ENCODE measurements around the gene MIEF1.

The MIEF1 gene

GRCh38 chr22:39469681-39470450, 32.2 kb upstream of the MIEF1 start:
- Histone ChIP-seq H3K9ac (ENCODE audit: low read length) (no peak overlapping the region), H3K27ac (ENCODE audit: low read length, poor library complexity, severe bottlenecking) (no peak overlapping the region), H3K14ac (ENCODE audit: low read length in 2 of 2) (peak overlapping the region in 1 of 2 experiments; percentile 63), H3K36me3 (ENCODE audit: control insufficient read depth in 1 of 2, insufficient read depth in 2 of 2, low read depth in 1 of 2, low read length in 2 of 2) (no peaks in the 10 kb centered on the region), H3K4ac (ENCODE audit: low read depth in 1 of 2, low read length in 2 of 2) (peak overlapping the region; percentile 46 to 62), H3K23ac (ENCODE audit: low read length in 2 of 2) (no peak overlapping the region), H3K4me2 (ENCODE audit: low read length, poor library complexity, severe bottlenecking) (no peak overlapping the region), H3K9me3 (ENCODE audit: control insufficient read depth, low read length) (no peaks in the 10 kb centered on the region), H2AFZ (ENCODE audit: low read depth, low read length) (no peak overlapping the region), H2AK5ac (ENCODE audit: low read length, severe bottlenecking) (no peak overlapping the region), H2BK12ac (ENCODE audit: low read length in 2 of 2) (peak overlapping the region; percentile 20 to 47), H4K8ac (ENCODE audit: low read length) (peak overlapping the region; percentile 91), H3K4me3 (ENCODE audit: insufficient read depth in 1 of 2, low read depth in 1 of 2, low read length in 2 of 2) (no peak overlapping the region), H2BK15ac (ENCODE audit: low read depth, poor library complexity, severe bottlenecking) (no peak overlapping the region), H3K27me3 (ENCODE audit: control insufficient read depth in 1 of 2, insufficient read depth in 1 of 2, low read length in 2 of 2) (peaks cover 0 to 56% of the 10 kb centered on the region in 2 experiments), H3K4me1 (ENCODE audit: control insufficient read depth, insufficient read depth, low read depth, low read length) (peaks cover 52% of the 10 kb centered on the region), H2BK5ac (ENCODE audit: low read depth, low read length, poor library complexity, severe bottlenecking) (no peak overlapping the region), H3K79me1 (replicated peaks; ENCODE audit: low read length, poor library complexity, severe bottlenecking) (no peaks in the 10 kb centered on the region), H2BK120ac (ENCODE audit: low read depth, low read length) (peak overlapping the region; percentile 6), H3K18ac (ENCODE audit: low read depth in 1 of 2, low read length in 2 of 2) (peak overlapping the region; percentile 79 to 87), H4K91ac (ENCODE audit: low read length) (peak overlapping the region; percentile 83)
- DNase-seq = no peak
- 54% methylated on average over 26 of the region's 26 CpGs for WGBS

- Histone ChIP-seq H2BK5ac (ENCODE audit: low read depth, low read length, poor library complexity, severe bottlenecking) (peak overlapping the region; percentile 68), H2AK5ac (ENCODE audit: low read length, severe bottlenecking) (peak overlapping the region; percentile 76), H3K14ac (ENCODE audit: low read length in 2 of 2) (peak overlapping the region in 1 of 2 experiments; percentile 63), H3K27ac (ENCODE audit: low read length, poor library complexity, severe bottlenecking) (peak overlapping the region; percentile 68), H3K79me1 (replicated peaks; ENCODE audit: low read length, poor library complexity, severe bottlenecking) (no peaks in the 10 kb centered on the region), H4K8ac (ENCODE audit: low read length) (peak overlapping the region; percentile 91), H3K18ac (ENCODE audit: low read depth in 1 of 2, low read length in 2 of 2) (peak overlapping the region; percentile 79 to 87), H2AFZ (ENCODE audit: low read depth, low read length) (no peak overlapping the region), H2BK120ac (ENCODE audit: low read depth, low read length) (peak overlapping the region; percentile 85), H3K9me3 (ENCODE audit: control insufficient read depth, low read length) (no peaks in the 10 kb centered on the region), H3K23ac (ENCODE audit: low read length in 2 of 2) (no peak overlapping the region), H3K9ac (ENCODE audit: low read length) (no peak overlapping the region), H3K27me3 (ENCODE audit: control insufficient read depth in 1 of 2, insufficient read depth in 1 of 2, low read length in 2 of 2) (peaks cover 0 to 60% of the 10 kb centered on the region in 2 experiments), H2BK12ac (ENCODE audit: low read length in 2 of 2) (peak overlapping the region; percentile 71 to 90), H3K4me2 (ENCODE audit: low read length, poor library complexity, severe bottlenecking) (peak overlapping the region; percentile 37), H3K4ac (ENCODE audit: low read depth in 1 of 2, low read length in 2 of 2) (peak overlapping the region; percentile 88 to 91), H3K4me1 (ENCODE audit: control insufficient read depth, insufficient read depth, low read depth, low read length) (peaks cover 50% of the 10 kb centered on the region), H2BK15ac (ENCODE audit: low read depth, poor library complexity, severe bottlenecking) (peak overlapping the region; percentile 75), H3K36me3 (ENCODE audit: control insufficient read depth in 1 of 2, insufficient read depth in 2 of 2, low read depth in 1 of 2, low read length in 2 of 2) (no peaks in the 10 kb centered on the region), H4K91ac (ENCODE audit: low read length) (peak overlapping the region; percentile 83), H3K4me3 (ENCODE audit: insufficient read depth in 1 of 2, low read depth in 1 of 2, low read length in 2 of 2) (no peak overlapping the region)
- no peak for DNase-seq
- WGBS = 58% methylated on average over 16 of the region's 16 CpGs
Measured at GRCh38 chr22:39470451-39471291, 31.4 kb upstream of the MIEF1 start.

GRCh38 chr22:39471381-39472141, 30.5 kb upstream of the MIEF1 start:
- Histone ChIP-seq H3K4me3 (ENCODE audit: insufficient read depth in 1 of 2, low read depth in 1 of 2, low read length in 2 of 2) (no peak overlapping the region), H3K36me3 (ENCODE audit: control insufficient read depth in 1 of 2, insufficient read depth in 2 of 2, low read depth in 1 of 2, low read length in 2 of 2) (no peaks in the 10 kb centered on the region), H2AK5ac (ENCODE audit: low read length, severe bottlenecking) (no peak overlapping the region), H3K14ac (ENCODE audit: low read length in 2 of 2) (peak overlapping the region in 1 of 2 experiments; percentile 1), H3K9me3 (ENCODE audit: control insufficient read depth, low read length) (no peaks in the 10 kb centered on the region), H3K79me1 (replicated peaks; ENCODE audit: low read length, poor library complexity, severe bottlenecking) (no peaks in the 10 kb centered on the region), H2BK15ac (ENCODE audit: low read depth, poor library complexity, severe bottlenecking) (peak overlapping the region; percentile 41), H3K9ac (ENCODE audit: low read length) (no peak overlapping the region), H3K27me3 (ENCODE audit: control insufficient read depth in 1 of 2, insufficient read depth in 1 of 2, low read length in 2 of 2) (peaks cover 0 to 67% of the 10 kb centered on the region in 2 experiments), H2BK120ac (ENCODE audit: low read depth, low read length) (peak overlapping the region; percentile 85), H3K4me2 (ENCODE audit: low read length, poor library complexity, severe bottlenecking) (peak overlapping the region; percentile 41), H3K4ac (ENCODE audit: low read depth in 1 of 2, low read length in 2 of 2) (peak overlapping the region; percentile 88 to 91), H3K18ac (ENCODE audit: low read depth in 1 of 2, low read length in 2 of 2) (peak overlapping the region; percentile 79 to 87), H2AFZ (ENCODE audit: low read depth, low read length) (peak overlapping the region; percentile 39), H2BK12ac (ENCODE audit: low read length in 2 of 2) (peak overlapping the region; percentile 34 to 90), H4K91ac (ENCODE audit: low read length) (peak overlapping the region; percentile 84), H3K23ac (ENCODE audit: low read length in 2 of 2) (no peak overlapping the region), H4K8ac (ENCODE audit: low read length) (peak overlapping the region; percentile 91), H3K4me1 (ENCODE audit: control insufficient read depth, insufficient read depth, low read depth, low read length) (peaks cover 50% of the 10 kb centered on the region), H3K27ac (ENCODE audit: low read length, poor library complexity, severe bottlenecking) (peak overlapping the region; percentile 73), H2BK5ac (ENCODE audit: low read depth, low read length, poor library complexity, severe bottlenecking) (no peak overlapping the region)
- 16% methylated on average over 13 of the region's 13 CpGs for WGBS
- DNase-seq = peak; percentile 76

Measured in mesenchymal stem cell (in vitro differentiated cells and primary cell).